ENCODE data around the gene AP4B1. TPM values are rescaled to one million over a fixed set of nuclear protein-coding genes. Genes with fewer than 3 reads are reported as not detected.

The AP4B1 gene
- total and polyA plus RNA-seq, 9 of the 15 experiments (the other 6 are each of a cell fraction or from before 2014, with no cell fraction given): 15.8 to 36.5 (median 24.6) TPM

GRCh38 chr1:113876176-113876575 lies 28.4 kb downstream of the AP4B1 start:
- H3K4me1 ChIP-seq (replicated peaks in 1 of 2; ENCODE audit: control insufficient read depth in 2 of 2, insufficient read depth in 2 of 2, low read length in 2 of 2): peaks cover 0 to 29% of the 10 kb centered on the region in 2 experiments; a peak in 4 of 5 replicates
- 50% methylated on average over 5 of the region's 5 CpGs for WGBS (ENCODE audit: insufficient coverage, low coverage, missing lambda C conversion rate)
- in situ Hi-C loops (cut with MboI): no loop called here
- TF ChIP-seq SREBF2 (CRISPR knock-in tag; IDR thresholded peaks at IDR 0.05) (no peak), NFXL1 (CRISPR knock-in tag; IDR thresholded peaks at IDR 0.05) (no peak), USF1 (CRISPR knock-in tag; IDR thresholded peaks at IDR 0.05) (no peak), ZNF239 (CRISPR knock-in tag; IDR thresholded peaks at IDR 0.05) (no peak), RNF2 (IDR thresholded peaks at IDR 0.05) (no peak), NFE2L1 (tag; IDR thresholded peaks at IDR 0.05; ENCODE audit: borderline replicate concordance, low read depth) (no peak), MCM3 (IDR thresholded peaks at IDR 0.05) (no peak), ZBTB1 (CRISPR knock-in tag; IDR thresholded peaks at IDR 0.05; ENCODE audit: borderline replicate concordance, low read depth) (no peak), E2F8 (IDR thresholded peaks at IDR 0.05; ENCODE audit: low read depth, partially characterized antibody) (no peak), ETV6 (IDR thresholded peaks at IDR 0.05; ENCODE audit: borderline replicate concordance in 1 of 2, low read depth in 2 of 2, low read length in 1 of 2) (no peak), ETV6 (CRISPR knock-in tag; IDR thresholded peaks at IDR 0.05; ENCODE audit: borderline replicate concordance) (no peak), CTBP1 (IDR thresholded peaks at IDR 0.05; ENCODE audit: borderline replicate concordance) (no peak), BRF1 (IDR thresholded peaks at IDR 0.05; ENCODE audit: borderline replicate concordance, extremely low read depth, insufficient read length) (no peak)

More at GRCh38 chr1:113876176-113876575, 28.4 kb downstream of the AP4B1 start:
- Histone ChIP-seq H3K36me3 (ENCODE audit: control insufficient read depth, insufficient read depth, low read length) (no peaks in the 10 kb centered on the region), H3K27ac (ENCODE audit: extremely low read depth, low read depth, low read length) (no peak overlapping the region), H3K4me2 (ENCODE audit: insufficient read depth, low read length) (no peak overlapping the region), H3K9me3 (replicated peaks; ENCODE audit: control insufficient read depth, insufficient read depth, low read depth, low read length) (no peaks in the 10 kb centered on the region), H3K9ac (ENCODE audit: insufficient read depth in 1 of 2, low read depth in 2 of 2, low read length in 2 of 2) (no peak overlapping the region), H3K9me1 (ENCODE audit: control insufficient read depth, insufficient read depth, low read length) (no peaks in the 10 kb centered on the region), H3K79me2 (ENCODE audit: control insufficient read depth, insufficient read depth, low read length) (no peaks in the 10 kb centered on the region), H2AFZ (ENCODE audit: low read depth, low read length) (no peak overlapping the region), H3K27me3 (ENCODE audit: control insufficient read depth in 2 of 2, insufficient read depth in 2 of 2, low read length in 2 of 2) (no peaks in the 10 kb centered on the region), H3K4me3 (no peak overlapping the region), H4K20me1 (replicated peaks; ENCODE audit: control insufficient read depth, insufficient read depth, low read length) (no peaks in the 10 kb centered on the region)
- BruUV-seq (replicated peaks): no TSS peak
- no peak for ATAC-seq
- ChIA-PET CTCF (ENCODE audit: low intra/inter-chr PET ratio) (no interaction called here), POLR2A (interaction anchor here (0.6 to 1.5 kb wide), 5 partner anchors 8 to 1994 kb away, joined by 3 to 5 read pairs (median 4); no protein-coding TSS in a partner anchor)
- DNase-seq (ENCODE audit: extremely low read depth in 1 of 4, low spot score in 3 of 4): no peak
- FAIRE-seq: no peak
- intact Hi-C loops (cut with micrococcal nuclease): no loop called here

All from K562 (cell line).